ENCODE results near the gene OBSL1.

GRCh38 chr2:219505585-219505984 is 65.8 kb downstream of the OBSL1 start:
- TF ChIP-seq POLR2A (IDR thresholded peaks at IDR 0.05) (no peak), CTCF (IDR thresholded peaks at IDR 0.05) (no peak)
